GM19193 (cell line): ENCODE results near the gene ILF2.

Experiments used
- POLR2A ChIP-seq: IDR thresholded peaks from 4 replicates; pipeline ENCODE4 v1.6.1; 2011; ENCODE audit not compliant: insufficient read depth, insufficient read length; ENCODE audit errors: extremely low read depth

Gene ILF2

DNA sequence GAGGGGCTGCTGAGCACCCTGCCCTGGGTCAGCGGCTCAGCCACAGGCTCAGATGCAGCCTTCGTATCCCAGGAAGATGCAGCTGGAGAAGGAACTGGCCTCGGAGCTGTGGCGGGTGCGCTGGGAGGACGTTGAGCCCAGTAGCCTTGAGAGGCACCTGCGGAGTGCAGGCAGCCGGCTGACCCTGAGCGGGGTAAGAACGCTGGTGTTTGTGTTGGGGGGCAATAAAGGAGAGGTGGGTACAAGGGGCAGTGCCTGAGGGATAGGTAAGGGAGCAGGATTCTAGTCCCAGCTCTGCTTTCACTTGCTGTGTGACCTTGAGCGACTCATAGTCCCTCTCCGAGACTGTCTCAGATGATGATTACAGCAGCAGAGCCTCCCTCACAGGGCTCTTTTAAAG is 14.1 kb upstream of the ILF2 start:
- no peak for TF ChIP-seq POLR2A

DNA sequence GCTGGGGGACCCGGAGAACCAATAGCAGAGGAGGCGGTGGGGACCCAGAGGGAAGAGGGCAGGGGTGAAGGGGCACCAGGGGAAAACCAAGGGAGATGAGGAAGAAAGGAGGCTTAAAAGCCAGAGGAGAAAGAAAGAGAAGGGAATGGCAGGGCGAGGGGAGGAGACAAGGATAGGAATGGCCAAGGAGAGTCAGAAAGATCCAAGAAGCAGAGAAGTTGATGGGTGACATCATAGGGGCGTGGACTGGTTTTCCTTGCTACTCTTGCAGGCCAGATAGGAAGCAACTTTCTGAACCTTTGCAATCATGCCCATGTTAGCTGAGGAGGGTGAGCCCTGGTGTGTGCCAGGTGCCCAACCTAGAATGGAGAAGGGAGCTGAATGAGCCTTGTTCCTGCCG is 13.1 kb upstream of the ILF2 start:
- no peak for TF ChIP-seq POLR2A

DNA sequence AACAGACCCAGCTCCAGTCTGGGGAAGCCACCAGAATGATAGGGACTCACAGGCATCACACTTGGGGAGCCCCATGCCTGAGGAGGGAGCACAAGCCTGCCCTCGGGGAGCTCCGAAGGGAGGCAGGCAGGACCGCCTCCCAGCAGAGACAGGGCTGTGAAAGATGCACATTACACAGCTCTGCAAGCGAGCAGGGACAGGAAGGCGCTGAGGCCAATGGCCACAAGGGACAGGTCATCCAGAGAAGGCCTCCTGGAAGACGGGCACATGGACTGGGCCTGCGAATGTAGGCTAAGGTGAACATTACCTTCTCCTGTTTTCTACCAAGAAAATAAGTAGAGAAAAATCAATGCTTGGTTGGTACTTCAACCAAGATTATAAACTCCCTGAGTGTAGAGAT is 11.9 kb upstream of the ILF2 start:
- TF ChIP-seq POLR2A = no peak

DNA sequence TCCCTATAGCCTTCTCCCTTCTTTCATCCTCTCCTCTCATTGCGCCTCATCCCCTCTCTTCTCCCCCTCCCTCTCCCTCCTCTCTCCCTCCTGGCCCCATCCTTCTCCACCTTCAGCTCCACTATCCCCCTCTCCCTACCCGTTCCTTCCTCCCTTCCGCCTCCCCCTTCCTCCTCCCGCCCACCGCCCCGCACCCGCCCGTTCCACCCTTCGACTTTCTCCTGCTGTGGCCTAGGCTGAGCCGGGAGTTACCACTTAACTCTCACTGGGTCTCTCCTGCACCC is 9.3 kb upstream of the ILF2 start:
- TF ChIP-seq POLR2A = no peak

DNA sequence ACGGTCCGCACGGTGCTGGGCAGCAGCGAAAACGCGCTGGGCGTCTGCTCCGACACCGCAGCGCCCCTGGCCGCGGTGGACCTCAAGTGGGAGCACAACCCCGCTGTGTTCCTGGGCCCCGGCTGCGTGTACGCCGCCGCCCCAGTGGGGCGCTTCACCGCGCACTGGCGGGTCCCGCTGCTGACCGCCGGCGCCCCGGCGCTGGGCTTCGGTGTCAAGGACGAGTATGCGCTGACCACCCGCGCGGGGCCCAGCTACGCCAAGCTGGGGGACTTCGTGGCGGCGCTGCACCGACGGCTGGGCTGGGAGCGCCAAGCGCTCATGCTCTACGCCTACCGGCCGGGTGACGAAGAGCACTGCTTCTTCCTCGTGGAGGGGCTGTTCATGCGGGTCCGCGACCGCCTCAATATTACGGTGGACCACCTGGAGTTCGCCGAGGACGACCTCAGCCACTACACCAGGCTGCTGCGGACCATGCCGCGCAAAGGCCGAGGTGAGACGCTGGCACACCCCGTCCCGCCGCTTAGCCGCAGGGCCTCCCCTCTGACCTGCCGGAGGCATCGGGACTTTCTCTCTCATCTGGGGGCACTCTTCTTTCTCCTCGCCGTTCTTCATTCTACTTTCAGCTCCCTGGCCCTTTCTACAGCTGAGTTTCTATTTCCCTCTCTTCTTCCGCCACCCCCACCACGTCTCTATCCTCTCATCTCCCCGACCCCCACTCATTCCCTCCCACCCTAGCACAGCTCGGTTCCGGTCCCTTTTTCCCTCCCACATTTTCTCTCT is 8.7 kb upstream of the ILF2 start:
- no peak for TF ChIP-seq POLR2A

DNA sequence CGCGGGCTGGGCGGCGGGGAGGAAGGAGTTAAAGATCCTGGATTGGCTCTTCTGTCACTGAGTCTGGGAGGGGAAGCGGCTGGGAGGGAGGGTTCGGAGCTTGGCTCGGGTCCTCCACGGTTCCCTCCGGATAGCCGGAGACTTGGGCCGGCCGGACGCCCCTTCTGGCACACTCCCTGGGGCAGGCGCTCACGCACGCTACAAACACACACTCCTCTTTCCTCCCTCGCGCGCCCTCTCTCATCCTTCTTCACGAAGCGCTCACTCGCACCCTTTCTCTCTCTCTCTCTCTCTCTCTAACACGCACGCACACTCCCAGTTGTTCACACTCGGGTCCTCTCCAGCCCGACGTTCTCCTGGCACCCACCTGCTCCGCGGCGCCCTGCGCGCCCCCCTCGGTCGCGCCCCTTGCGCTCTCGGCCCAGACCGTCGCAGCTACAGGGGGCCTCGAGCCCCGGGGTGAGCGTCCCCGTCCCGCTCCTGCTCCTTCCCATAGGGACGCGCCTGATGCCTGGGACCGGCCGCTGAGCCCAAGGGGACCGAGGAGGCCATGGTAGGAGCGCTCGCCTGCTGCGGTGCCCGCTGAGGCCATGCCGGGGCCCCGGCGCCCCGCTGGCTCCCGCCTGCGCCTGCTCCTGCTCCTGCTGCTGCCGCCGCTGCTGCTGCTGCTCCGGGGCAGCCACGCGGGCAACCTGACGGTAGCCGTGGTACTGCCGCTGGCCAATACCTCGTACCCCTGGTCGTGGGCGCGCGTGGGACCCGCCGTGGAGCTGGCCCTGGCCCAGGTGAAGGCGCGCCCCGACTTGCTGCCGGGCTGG is 7.9 kb upstream of the ILF2 start, which contains the start of gene NPR1:
TSS of gene NPR1 (plus strand) at position 170 of the 818 bp plus-strand sequence. CDS start at position 591, 421 bp downstream.
- no peak for TF ChIP-seq POLR2A

DNA sequence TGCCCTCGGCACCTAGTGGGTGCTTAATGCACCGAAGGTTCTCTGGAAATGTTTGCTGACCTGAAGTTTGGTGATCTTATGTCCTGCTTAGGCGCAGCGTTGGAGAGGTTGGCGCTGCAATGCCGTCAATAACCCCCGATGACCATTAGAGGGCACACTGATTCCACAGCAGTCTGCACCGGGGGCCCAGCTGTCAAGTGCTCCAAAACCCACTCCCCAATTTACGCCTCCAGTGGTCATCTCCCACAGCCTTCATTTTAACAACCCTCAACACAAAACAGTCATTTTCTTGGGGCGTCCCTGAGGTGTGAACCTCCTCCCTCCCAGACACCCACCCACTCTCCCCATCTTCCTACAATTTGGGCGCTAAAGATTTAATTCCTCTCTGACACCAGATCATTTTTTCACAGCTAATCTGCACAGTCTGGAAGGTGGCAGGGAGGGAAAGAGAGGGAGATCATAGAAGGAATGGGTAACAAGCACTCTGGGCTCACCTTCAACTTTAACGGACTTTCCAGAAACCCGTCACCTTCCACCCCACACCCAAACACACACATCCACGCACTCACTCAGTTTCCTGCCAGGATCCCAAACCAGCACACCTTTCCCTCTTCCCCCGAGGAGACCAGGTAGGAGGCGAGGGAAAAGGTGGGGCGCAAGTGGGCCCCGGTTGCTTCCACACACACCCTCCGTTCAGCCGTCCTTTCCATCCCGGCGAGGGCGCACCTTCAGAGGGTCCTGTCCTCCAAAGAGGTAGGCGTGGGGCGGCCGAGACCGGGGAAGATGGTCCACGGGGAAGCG is 7.1 kb upstream of the ILF2 start:
- no peak for TF ChIP-seq POLR2A

DNA sequence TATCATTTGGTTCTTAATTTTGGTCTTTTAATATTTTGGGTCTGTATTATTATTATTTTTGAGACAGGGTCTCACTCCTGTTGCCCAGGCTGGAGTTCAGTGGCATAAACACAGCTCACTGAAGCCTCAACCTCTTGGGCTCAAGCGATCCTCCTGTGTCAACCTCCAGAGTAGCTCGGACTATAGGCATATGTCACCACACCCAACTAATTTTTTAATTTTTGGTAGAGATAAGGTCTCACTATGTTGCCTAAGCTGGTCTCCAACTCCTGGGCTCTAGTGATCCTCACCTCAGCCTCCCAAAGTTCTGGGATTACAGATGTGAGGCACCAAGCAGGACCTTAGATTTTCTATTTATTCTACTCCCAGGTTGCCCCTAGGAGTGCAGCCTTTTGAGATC is 2.7 kb upstream of the ILF2 start:
- no peak for TF ChIP-seq POLR2A

DNA sequence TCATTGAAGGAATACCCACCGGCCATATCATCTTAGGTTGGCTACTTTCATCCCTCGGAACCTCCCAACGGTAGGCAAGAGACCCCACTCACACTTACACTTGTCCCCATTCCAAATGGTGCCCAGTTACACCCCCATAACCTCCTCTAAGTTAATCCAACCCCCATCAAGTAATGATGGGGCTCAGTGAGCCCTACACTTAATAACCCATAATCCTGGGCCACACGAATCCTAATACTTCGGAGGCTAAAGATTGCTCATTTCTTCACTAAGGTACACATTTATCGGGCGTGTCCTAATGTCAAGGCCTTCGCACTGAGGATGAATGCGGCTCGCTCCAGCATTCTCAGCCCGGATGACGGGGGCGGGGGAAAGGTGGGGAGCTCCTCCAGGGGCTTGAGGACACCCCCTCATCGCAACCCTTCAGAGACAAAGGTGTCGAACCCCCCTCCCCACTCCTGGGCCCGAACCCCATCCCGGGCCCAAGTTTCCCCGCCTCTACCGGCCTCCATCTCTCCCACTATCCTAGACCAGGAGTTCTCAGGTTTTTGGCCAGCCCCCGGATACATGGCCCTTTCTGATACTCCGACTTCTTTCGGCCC is 435 bp downstream of the ILF2 start:
- no peak for TF ChIP-seq POLR2A

DNA sequence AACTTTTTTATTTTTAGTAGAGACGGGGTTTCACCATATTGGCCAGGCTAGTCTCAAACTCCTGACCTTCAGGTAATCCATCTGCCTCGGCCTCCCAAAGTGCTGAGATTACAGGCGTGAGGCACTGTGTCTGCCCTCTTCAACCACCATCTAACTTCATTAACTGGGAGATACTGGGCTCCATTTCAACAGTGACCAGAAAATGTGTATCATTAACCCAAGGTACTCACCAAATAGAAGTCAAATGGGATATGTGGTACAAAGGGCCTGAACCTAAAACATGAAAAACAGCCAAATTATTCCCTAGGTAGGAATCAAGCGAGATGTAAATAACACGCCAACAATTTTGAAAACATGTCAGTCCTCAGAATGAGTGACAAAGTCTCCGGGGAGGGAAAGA is 1.2 kb downstream of the ILF2 start:
- no peak for TF ChIP-seq POLR2A

DNA sequence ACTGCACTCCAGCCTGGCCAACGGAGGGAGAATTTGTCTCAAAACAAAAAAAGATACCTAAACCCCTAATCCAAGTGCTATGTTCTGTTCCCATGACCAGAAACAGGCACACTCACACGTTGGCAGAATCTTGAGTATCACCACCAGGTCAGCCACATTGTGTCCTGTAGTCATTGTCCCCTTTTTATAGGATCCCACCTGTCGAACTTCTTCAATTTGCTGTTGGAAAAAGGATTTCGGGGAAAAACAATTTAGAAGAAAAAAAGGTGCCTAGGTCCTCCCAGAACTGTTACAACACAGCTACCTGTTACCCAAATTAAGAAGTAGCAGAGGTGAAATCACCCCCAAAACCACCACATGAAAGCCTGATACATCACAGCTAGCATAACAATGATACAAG is 3.4 kb downstream of the ILF2 start:
- TF ChIP-seq POLR2A = no peak

DNA sequence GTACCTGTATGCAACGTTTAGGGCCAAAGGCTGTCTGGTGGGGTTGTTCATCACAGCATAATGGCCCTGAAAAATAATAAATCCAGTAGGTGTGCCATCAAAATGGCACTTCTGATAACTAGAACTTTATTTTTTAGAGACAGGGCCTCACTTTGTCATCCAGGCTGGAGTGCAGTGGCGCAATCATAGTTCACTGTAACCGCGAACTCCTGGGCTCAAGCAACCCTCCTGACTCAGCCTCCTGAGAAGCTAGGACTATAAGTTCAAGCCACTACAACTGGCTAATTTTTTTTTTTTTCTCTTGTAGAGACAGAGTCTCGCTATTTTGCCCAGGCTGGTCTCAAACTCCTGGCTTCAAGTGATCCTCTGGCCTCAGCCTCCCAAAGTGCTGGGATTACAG is 7.6 kb downstream of the ILF2 start:
- no peak for TF ChIP-seq POLR2A

DNA sequence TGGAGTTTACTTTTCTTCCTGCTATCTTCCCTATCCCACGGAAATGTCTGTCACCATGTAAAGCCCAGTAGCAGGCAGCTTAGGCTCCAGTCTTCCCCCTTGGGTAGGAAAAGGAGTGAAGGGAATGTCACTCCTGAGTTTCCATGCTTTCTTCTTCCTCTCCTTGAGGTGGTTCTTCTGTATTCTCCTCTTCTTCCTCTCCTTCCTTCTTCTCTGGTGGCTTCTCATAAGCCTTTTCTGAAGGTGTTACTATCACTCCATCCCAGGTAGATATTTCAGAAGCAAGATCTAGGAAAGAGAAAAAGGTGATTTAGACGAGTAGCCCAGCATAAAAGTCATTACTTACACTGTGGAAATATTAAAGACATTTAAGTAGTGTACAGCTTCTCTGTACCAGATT is 8.5 kb downstream of the ILF2 start:
- no peak for TF ChIP-seq POLR2A

DNA sequence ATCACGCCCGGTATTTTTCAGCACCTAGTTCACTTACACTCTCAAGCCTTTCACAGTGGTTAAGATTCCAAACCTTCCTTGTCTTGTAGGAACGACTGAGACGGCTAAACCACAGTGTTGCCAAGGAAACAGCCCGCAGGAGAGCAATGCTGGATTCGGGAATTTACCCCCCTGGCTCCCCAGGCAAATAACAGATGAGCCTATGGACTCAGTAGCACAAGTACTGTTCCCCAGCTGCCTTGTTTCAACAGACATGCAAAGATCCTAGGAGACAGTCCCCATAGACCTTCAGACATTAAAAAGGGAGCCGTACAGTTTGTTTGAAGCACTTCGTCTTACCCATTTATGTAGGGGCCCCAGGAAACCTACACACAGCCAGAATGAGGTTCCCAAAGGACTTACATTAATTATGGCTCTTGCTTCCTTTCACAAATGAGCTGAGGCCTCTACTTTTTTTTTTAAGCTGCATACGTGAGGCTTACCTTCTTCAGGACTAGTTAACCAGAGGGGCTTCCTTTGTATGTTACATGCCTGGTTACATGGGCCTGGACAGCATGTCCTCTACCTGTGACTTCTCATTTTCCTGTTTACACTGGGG is 9.6 kb downstream of the ILF2 start:
- TF ChIP-seq POLR2A = no peak

DNA sequence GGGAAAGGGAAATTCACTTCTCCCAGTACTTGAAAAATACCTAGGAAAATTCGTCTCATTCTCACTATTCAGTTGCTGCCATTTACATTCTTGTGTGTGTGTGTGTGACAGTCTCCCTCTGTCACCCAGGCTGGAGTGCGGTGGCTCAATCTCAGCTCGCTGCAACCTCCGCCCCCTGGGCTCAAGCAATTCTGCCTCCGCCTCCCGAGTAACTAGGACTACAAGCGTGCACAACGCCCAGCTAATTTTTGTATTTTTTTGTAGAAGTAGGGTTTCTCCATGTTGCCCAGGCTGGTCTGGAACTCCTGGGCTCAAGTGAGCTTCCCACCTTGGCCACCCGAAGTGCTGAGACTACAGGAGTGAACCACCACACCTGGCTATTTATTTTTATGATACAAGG is 11.1 kb downstream of the ILF2 start:
- TF ChIP-seq POLR2A = no peak
